Adipose tissue (tissue), 3 donors: ENCODE results near the gene DAPK3. TPM values are rescaled to one million over a fixed set of nuclear protein-coding genes. Genes with fewer than 3 reads are reported as not detected.
"Not testable (repeated sequence)": the region's sequence is repeated elsewhere in the genome, so short reads cannot be mapped to it uniquely, and the experiment has no call there.

ENCODE experiments used
- H3K27ac ChIP-seq: one replicate; pipeline ENCODE4 v1.5.1; 2013; ENCODE audit warnings: low read depth, low read length
- WGBS, 3 donors: extraction: QIAGEN DNeasy Blood & Tissue Kit; methylation state at CpG; one replicate each; pipeline ENCODE4 v1.1.7; 2013; 5-methylcytosine and 5-hydroxymethylcytosine counted together
- polyA plus RNA-seq, 3 donors: library from polyadenylated mRNA; stranded (reverse); fragments of 200-250 nt; gene quantifications; one replicate each; pipeline ENCODE4 v1.2.3, GENCODE V29; 2013
- donor health status: healthy with polysubstance abuse.
- donor health status: Bipolar disorder and iron deficiency.
- donor health status: healthy.

Gene DAPK3
- polyA plus RNA-seq, 3 donors, result 46.4 to 78.1 (median 61.3) TPM

DNA sequence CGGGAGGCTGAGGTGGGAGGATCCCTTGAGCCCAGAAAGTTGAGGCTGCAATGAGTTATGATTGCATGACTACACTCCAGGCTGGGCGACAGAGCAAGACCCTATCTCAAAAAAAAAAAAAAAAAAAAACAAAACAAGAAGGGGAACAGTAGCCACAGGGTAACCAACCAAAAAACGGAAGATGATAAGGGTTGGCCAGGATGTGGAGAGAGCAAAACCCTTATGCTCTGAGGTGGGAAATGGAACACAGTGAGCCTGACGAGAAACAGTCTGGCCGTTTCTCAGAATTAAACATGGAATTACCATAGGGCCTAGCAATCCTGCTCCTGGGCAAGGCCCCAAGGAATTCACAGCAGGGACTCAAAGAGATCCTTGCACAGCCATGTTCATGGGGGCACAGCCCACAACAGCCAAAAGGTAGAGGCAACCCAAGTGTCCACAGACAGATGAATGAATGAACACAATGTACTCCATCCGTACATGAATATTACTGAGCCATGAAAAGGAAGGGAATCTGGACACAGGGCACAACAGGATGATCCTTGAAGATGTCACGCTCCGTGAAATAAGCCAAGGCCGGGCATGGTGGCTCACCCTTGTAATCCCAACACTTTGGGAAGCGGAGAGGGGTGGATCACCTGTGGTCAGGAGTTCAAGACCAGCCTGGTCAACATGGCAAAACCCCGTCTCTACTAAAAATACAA is 26.7 kb downstream of the DAPK3 start:
- WGBS, 3 donors, result 69 to 86% (median 70%) methylated on average over 11 of the region's 11 CpGs
- H3K27ac ChIP-seq, result no peak overlapping the region

DNA sequence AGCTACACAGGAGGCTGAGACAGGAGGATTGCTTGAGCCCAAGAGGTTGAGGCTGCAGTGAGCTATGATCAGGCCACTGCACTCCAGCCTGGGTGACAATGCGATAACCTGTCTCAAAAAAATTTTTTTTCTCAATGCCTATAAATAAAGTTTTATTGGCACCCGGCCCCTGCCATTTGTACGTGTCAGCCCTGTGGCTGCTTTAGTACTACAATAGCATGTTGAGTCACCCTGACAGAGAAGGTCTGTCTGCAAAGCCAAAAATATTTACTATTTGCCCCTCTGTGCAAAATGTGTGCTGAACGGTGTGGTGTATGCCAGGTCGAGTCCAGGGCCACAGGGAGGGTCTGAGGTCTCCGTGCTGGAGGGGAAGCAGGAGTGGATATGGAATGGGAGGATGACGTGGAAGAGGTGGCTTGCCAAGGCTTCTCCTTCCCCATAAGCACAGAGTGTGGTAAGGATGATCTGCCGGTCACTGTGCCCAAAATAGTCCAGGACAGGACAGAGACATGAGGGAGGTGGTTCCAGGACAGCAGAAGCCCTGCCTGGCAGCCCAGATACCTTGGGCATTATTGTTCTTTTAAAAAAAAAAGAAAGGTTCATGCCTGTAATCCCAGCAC is 28.0 kb downstream of the DAPK3 start:
- H3K27ac ChIP-seq, result no peak overlapping the region
- 74 to 87% (median 79%) methylated on average over 8 of the region's 8 CpGs for WGBS, 3 donors

DNA sequence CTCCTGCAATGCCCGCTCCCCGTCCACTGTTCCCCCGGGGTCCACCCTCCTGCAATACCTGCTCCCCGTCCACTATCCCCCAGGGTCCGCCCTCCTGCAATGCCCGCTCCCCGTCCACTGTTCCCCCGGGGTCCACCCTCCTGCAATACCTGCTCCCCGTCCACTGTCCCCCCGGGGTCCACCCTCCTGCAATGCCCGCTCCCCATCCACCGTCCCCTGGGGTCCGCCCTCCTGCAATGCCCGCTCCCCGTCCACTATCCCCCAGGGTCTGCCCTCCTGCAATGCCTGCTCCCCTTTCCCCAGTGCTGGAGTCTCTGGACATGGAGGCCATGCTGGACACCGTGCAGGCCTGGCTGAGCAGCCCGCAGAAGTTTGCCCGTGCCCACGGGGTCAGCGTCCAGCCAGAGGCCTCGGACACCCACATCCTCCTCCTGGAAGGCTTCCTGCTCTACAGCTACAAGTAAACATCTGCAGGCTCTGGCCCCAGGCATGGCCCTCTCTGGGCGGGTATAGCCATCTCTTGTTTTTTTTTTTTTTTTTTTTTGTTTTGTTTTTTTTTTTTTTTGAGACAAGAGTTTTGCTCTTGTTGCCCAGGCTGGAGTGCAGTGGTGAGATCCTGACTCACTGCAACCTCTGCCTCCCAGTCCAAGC is 32.5 kb downstream of the DAPK3 start:
- H3K27ac ChIP-seq, result not testable (repeated sequence)
- 84 to 90% (median 88%) methylated on average over 22 of the region's 22 CpGs for WGBS, 3 donors

DNA sequence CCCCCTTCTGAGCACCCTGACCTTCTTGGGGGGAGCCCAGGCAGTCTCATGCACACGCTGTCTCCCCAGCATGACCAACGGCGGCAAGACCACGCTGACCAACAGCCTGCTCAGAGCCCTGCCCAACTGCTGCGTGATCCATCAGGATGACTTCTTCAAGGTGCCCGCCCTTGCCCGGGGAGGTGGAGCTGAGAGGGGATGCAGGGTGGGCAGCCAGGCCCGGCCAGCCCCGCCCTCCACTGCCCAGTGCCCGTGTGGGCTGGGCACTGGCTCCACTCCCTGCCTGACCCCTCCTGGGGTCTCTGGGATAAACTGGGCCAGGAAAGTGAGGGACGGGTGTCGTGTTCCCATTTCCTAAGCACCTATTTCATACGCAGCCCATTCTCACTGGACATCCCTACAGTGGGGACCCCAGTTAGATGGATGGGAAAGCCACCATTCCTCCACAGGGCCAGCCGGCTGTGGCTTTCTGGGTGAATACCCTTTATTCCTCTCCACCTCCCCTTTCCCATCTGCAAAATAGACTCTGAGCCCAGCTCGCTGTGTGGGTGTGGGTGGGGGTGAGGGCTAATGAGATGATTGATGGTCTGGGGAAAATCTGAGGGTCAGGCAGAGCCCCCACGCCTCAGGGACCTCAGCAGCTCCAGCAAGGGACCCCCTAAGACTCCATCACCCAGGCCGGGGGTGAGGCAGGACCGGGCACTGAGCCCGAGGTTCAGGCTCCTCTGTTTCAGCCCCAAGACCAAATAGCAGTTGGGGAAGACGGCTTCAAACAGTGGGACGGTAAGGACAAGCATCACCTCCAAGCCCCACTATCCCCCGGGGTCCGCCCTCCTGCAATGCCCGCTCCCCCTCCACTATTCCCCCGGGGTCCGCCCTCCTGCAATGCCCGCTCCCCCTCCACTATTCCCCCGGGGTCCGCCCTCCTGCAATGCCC is 34.1 kb downstream of the DAPK3 start:
- WGBS, 3 donors, result 79 to 84% (median 83%) methylated on average over 23 to 26 of the region's 29 CpGs
- no peak overlapping the region for H3K27ac ChIP-seq

DNA sequence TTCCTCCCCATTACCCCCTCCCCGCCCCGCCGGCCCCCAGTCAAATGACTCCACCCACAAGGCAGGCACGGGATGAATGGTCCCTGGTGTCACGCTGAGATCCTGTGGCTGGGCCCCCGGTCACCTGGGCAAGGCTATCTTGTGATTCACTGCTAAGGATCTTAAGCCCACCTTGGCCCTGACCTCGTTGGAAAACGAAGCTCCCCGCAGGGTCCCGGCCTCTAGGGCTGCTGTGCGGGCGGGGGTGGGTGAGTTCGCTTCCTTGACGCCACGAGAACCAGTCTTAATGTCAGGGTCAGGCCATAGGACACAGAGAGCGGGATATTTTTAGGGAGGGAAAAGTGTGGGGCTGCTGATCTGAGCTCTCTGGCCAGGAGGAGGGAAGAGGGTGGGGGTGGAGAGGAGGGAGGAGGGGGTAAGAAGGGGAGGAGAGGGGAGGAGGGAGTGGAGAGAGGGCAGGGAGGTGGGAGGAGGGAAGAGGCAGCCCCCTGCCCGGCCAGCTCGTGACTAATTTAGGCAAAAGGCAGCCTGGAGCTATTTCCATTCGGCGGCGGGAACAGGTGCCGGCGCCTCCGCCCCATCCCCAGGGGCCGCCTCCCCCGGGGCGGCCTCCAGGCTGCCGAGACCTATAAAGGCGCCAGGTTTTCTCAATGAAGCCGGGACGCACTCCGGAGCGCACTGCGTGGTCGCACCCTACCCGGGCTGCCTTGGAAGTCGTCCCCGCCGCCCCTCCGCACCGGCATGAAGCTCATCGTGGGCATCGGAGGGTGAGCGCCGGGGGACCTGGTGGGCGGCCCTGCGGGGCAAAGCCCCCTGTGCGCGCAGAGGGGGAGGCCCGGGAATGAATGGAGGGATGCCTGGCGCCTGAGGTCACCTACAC is 37.7 kb downstream of the DAPK3 start, which contains the start of gene NMRK2:
Gene NMRK2, plus strand, starts transcription at position 139 of the 880 bp plus-strand sequence. Its CDS starts 603 bp downstream, at position 742.
- 1 to 4% (median 3%) methylated on average over 48 to 51 of the region's 51 CpGs for WGBS, 3 donors
- H3K27ac ChIP-seq, result no peak within 1 kb of the TSS

DNA sequence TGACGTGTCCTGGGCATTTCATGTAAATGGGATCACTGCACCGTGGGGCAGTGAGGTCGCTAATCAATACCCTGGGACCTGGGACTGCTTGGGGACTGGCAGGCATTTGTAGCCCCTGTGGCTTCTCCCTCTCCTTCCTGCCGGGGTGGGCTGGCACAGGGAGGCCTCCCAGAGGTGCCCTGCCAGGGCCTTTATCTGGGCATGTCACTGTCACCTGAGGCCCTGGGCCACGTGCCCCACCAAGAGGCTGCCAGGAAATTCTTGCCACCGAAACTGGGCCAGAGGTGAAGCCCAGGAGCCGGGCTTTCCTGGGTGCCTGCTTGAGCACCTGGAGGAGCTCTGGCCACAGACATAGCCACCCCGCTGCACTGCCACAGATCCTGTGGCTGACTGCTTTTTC is 39.9 kb downstream of the DAPK3 start:
- H3K27ac ChIP-seq, result no peak overlapping the region
- WGBS, 3 donors, result 37 to 76% (median 74%) methylated on average over 8 of the region's 8 CpGs

DNA sequence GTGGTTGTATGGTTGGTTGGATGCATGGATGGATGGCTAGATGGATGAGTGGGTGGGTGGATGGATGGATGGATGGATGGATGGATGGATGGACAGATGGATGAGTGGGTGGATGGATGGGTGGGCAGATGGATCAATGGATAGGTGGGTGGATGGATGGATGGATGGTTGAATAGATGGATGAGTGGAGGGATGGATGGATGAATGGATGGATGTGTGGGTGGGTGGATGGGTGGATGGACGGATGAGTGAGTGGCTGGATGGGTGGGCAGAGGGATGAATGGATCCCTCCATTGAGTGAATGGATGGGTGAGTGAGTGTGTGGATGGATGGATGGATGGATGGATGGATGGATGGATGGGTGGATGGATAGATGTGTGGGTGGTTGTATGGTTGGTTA is 47.0 kb downstream of the DAPK3 start:
- no peak overlapping the region for H3K27ac ChIP-seq
- 69 to 89% (median 82%) methylated on average over 1 of the region's 1 CpG for WGBS, 3 donors

DNA sequence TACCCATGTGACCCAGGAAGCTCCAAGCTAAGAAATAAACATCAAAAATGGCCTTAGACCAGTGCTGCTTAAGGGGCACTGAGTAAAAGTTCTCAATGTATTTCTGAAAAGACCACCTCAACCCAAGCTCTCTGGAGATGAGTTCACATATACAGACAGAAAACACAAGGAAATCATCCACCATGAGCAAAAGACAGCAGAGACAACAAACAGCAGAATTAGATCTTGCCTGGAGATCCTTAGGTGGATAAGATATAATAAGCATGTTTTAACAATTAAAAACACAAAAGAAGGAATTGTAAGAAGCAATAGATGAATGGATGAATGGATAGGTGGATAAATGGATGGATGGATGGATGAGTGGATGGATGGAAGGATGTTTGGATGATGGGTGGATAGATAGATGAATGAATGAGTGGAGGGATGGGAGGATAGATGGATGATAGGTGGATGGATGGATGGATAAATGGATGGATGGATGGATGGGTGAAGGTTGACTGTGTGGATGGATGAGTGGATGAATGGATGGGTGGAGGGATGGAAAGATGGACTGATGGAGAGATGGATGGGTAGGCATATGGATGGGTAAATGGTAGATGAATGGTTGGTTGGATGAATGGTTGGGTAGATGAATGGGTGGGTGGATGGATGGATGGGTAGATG is 47.7 kb downstream of the DAPK3 start:
- no peak overlapping the region for H3K27ac ChIP-seq

DNA sequence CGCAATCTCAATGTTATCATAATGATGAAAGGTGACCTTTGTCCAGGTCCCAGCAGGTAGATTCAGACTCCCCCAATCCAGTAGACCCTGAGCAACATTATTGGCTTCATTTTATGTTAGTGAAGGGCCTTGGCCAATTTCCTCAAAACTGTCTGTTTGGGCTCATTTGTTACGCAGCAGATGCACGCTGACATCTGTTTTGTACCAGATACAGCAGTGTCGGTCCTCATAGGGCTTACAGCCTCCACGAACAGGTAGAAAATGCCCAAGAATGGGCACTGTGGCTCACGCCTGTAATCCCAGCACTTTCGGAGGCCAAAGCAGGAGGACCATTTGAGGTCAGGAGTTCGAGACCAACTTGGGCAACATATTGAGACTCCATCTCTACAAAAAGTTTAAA is 51.1 kb downstream of the DAPK3 start:
- 95 to 96% (median 95%) methylated on average over 8 of the region's 8 CpGs for WGBS, 3 donors
- H3K27ac ChIP-seq, result no peak overlapping the region

DNA sequence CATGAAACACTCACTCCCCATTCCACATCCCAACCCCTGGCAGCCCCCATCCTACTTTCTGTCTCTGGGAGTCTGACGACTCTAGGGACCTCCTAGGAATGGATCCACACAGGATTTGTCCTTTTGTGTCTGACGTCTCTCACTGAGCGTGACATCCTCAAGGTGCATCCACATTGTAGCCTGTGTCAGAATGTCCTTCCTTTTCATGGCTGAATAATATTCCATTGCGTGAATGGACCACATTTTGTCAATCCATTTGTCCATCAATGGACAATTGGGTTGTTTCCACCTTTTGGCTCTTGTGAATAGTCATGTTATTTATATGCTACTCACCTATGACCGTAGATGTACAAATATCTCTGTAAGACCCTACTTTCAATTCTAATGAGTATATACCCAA is 54.9 kb downstream of the DAPK3 start:
- 90 to 95% (median 93%) methylated on average over 5 of the region's 5 CpGs for WGBS, 3 donors
- no peak overlapping the region for H3K27ac ChIP-seq

DNA sequence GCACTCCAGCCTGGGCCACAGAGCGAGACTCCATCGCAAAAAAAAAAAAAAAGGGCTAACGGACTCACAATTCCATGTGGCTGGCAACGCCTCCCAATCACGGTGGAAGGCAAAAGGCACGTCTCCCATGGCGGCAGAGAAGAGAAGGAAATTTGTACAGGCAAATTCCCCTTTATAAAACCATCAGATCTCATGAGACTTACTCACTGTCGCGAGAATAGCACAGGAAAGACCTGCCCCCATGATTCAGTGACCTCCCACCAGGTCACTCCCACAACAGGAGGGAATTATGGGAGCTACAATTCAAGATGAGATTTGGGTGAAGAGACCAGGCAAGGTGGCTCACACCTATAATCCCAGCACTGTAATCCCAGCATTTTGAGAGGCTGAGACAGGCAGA is 56.7 kb downstream of the DAPK3 start:
- H3K27ac ChIP-seq, result no peak overlapping the region
- WGBS, 3 donors, result 70 to 79% (median 75%) methylated on average over 6 to 9 of the region's 9 CpGs

DNA sequence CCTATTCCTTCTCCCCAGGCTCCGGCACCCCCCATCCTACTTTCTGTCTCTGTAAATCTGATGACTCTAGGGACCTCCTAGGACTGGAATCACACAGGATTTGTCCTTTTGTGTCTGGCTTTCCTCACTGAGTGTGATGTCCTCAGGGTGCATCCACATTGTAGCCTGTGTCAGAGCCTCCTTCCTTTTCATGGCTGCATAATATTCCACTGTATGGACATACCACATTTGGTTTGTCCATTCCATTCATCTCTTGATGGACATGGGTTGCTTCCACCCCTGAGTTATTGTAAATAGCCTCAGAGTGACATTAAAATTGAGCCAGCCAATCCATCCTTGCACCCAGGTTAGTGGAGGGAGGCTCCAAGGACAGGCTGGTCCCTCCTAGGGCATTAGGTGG is 60.8 kb downstream of the DAPK3 start:
- 97 to 100% (median 100%) methylated on average over 1 of the region's 1 CpG for WGBS, 3 donors
- H3K27ac ChIP-seq, result no peak overlapping the region

Other genes with a start within 250 kb of the DAPK3 start
- gene APBA3, start 209.4 kb downstream of the DAPK3 start, polyA plus RNA-seq, result 10 to 100 TPM in 2 of 3 donors, 1 to 10 TPM in 1; 9.1 to 14.7 (median 10.3) TPM
- gene MRPL54, start 208.4 kb downstream of the DAPK3 start, polyA plus RNA-seq, result 100 to 1,000 TPM in 2 of 3 donors, 10 to 100 TPM in 1; 89.4 to 128 (median 114) TPM
- gene RAX2, start 198.9 kb downstream of the DAPK3 start, polyA plus RNA-seq, result not detected
- gene MATK, start 184.7 kb downstream of the DAPK3 start, polyA plus RNA-seq, result 1 to 10 TPM in 2 of 3 donors, under 1 TPM in 1; 1.00 to 2.6 (median 2.0) TPM
- under 1 TPM in 2 of 3 donors, not detected in 1; 0.03 to 0.23 TPM for gene ZFR2, start 102.1 kb downstream of the DAPK3 start, polyA plus RNA-seq
- under 1 TPM in 1 of 3 donors, not detected in 2; 0.10 TPM for gene ATCAY, start 90.4 kb downstream of the DAPK3 start, polyA plus RNA-seq
- 1 to 10 TPM in 2 of 3 donors, under 1 TPM in 1; 0.15 to 2.9 (median 1.1) TPM for gene NMRK2, start 38.0 kb downstream of the DAPK3 start, polyA plus RNA-seq
- 1,000 to 10,000 TPM; 1,566 to 2,151 (median 1,831) TPM for gene EEF2, start 14.4 kb upstream of the DAPK3 start, polyA plus RNA-seq
- gene PIAS4, start 36.6 kb upstream of the DAPK3 start, polyA plus RNA-seq, result 10 to 100 TPM in 2 of 3 donors, 1 to 10 TPM in 1; 9.0 to 13.3 (median 10.9) TPM
- gene ZBTB7A, start 95.8 kb upstream of the DAPK3 start, polyA plus RNA-seq, result 10 to 100 TPM in 2 of 3 donors, 1 to 10 TPM in 1; 7.4 to 21.9 (median 10.8) TPM
- gene MAP2K2, start 153.0 kb upstream of the DAPK3 start, polyA plus RNA-seq, result 100 to 1,000 TPM in 2 of 3 donors, 10 to 100 TPM in 1; 79.8 to 125 (median 104) TPM
- gene CREB3L3, start 182.5 kb upstream of the DAPK3 start, polyA plus RNA-seq, result under 1 TPM in 2 of 3 donors, not detected in 1; 0.12 to 0.18 TPM
- 10 to 100 TPM; 13.6 to 18.3 (median 18.2) TPM for gene SIRT6, start 211.5 kb upstream of the DAPK3 start, polyA plus RNA-seq
- 1 to 10 TPM; 1.5 to 2.2 (median 1.6) TPM for gene ANKRD24, start 211.6 kb upstream of the DAPK3 start, polyA plus RNA-seq